ENCODE measurements around the gene ANKS1A.

GRCh38 chr6:34851361-34851760, 37.7 kb upstream of the ANKS1A start:
- TF ChIP-seq CTCF (conservative IDR thresholded peaks at IDR 0.05; ENCODE audit: low read length): no peak
- no peak for TF ChIP-seq EZH2phosphoT487 (IDR thresholded peaks at IDR 0.05; ENCODE audit: borderline replicate concordance)

Data from Loucy (cell line).